Activated CD8-positive, alpha-beta memory T cell treated with anti-CD3 and anti-CD28 coated beads, Interleukin-2, amount 50 U/mL, for 24 hours (primary cell): ENCODE data around the gene COLEC11.

Experiments used
- DNase-seq: peaks from one replicate; pipeline ENCODE4 v3.0.0-alpha.2; 2020; ENCODE audit errors: extremely low read depth

The COLEC11 gene

DNA sequence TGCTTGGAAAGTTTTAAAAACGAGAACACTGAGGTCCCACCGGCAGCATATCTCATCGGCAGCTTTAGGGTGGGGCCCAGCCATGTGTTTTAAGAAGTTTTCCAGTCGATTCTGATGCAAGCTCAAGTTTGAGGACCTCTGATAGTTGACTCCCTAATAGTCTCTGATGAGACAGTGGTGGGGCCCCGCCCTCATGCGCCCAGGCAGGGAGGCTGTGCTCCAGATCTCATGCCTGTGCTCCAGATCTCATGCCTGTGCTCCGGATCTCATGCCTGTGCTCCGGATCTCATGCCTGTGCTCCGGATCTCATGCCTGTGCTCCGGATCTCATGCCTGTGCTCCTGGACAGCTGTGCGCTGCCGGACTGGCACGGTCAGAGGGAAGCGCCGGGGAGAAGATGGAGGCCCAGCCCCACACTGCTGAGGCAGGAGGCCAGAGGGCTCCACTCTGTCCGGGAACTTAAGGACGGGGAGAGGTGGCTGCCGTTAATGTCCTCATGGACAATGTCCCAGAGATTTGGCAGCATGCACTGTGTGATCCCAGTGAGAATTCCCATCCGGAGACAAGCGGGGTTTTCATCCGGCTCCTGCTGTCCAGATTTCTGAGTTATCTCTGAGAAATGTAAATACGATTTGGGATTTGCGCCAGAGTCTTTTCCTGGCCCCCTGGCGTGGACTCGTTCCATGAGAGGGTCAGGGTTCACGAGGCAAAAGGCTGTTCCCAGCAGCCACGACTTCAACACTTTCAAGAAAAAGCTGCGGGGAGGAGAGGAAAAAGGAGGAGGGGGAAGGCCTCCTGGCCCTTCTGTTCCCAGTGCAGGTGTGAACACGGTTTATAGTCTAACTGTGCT lies 9.4 kb upstream of the COLEC11 start:
- no peak for DNase-seq

DNA sequence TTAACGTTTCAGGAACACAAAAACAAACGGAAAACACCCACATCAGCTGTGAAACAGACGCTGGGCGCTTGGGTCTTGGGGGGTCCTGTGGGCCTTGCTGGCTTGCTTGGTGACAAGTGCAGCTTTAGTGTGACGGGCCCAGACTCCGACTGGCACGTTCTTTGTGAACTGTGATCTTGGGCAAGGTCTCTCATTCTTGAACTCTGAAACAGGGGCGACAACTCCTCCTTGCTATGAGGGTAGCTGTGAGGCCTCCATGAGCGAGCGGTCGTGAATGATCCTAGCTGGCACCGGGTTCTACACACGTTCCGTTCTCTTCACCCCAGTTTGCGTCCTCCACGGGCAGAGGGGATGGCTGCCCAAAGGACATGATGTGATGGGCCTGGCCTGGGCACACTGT lies 8.7 kb upstream of the COLEC11 start:
- no peak for DNase-seq

GRCh38 chr2:3587021-3587420 lies 7.9 kb upstream of the COLEC11 start:
- no peak for DNase-seq

DNA sequence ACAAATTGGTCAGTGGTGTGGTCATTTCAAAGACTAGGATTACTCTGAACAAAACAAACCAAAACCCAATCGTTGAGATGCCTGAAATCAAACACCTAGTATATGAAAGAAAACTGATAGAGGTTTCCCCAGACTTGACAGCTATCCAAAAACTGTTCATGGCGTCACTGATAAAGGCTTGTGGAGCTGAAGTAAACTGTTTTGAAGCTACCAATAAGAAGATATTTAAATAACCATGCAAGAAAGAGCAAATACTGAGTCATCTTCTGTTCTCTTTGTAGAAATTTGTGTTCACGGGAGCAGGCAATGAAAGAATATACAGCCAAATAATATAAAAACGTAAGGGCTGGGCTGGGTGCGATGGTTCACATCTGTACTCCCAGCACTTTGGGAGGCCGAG lies 7.5 kb upstream of the COLEC11 start:
- no peak for DNase-seq

GRCh38 chr2:3588084-3588483 lies 6.8 kb upstream of the COLEC11 start:
- DNase-seq, result no peak

DNA sequence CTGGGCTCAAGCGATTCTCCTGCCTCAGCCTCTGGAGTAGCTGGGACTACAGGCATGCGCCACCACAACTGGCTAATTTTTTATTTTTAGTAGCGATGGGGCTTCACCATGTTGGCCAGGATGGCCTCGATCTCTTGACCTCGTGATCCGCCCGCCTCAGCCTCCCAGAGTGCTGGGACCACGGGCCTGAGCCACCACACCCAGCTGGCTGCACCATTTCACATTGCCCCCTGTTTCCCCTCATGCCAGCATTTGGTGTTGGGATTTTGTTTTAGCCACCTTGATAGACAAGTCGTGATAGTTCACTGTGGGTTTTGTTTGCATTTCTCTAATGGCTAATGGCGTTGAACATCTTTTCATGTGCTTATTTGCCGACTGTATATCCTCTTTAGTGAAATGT lies 5.8 kb upstream of the COLEC11 start:
- no peak for DNase-seq

DNA sequence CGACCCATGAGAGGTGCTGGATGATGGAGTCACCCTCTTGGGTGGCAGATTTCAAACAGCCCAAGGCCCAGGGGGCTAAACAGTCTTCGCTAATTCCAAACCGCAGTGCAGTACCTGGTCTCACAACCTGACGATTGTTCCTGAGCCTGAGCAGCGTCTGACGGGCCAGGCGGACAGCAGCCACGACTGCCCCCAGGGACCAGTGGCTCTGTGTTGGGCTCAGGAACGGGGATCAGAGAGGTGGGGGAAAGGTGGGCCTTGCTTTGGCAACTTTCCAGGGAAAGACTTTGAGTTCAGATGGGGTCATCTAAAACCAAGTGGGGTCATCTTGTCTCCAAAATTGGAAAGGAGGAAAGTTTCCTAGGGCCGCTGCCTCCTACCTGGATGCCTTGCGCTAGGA lies 492 bp downstream of the COLEC11 start:
- no peak for DNase-seq

- DNase-seq, result no peak
Measured at GRCh38 chr2:3595985-3596384, 1.1 kb downstream of the COLEC11 start.

GRCh38 chr2:3596901-3597417 lies 2.0 kb downstream of the COLEC11 start:
- DNase-seq, result no peak

- no peak for DNase-seq
Measured at GRCh38 chr2:3597567-3597966, 2.7 kb downstream of the COLEC11 start.

- DNase-seq, result no peak
Measured at GRCh38 chr2:3598197-3598910, 3.4 kb downstream of the COLEC11 start.

DNA sequence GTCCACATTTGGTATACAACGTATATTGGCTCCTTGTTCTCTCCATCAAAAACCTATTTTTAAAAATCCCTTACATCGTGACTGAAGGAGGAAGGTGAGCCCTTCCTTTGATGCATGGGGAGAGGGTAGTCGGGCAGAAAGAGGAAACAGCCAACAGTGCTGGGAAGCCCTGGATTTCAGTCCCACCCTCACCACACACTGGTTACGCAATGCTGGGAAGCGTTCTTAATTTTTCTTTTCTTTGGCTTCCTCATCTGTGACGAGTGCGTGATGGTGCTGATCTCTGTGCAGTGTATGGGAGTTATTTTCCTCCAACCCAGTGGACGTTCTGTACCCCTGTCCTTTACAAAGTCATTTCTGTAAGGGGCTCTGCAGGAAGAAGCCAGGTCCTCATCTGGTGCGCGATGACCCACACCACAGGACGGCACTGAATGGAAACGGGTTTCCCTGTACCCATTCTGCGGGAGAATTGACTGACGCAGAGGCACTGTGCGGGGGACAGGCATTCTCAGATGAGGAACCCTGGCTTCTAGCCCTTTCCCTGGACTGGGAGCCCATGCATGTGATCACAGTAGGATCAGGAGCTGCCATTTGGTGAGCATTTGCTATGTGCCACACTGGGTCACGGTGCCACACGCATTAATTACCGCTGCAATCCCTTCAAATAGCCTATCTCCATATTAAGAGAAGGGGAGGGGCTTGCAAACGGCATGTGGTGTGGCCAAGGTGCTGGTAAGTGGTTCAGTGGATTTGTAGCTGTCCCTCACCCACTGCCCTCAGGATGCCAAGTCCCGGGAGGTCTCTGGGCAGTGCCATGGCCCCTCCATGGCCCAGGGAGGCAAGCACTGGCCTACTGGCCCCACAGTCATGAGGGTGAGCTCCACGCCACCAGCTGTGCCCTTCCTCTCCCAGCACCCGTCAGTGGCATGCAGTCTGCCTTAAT lies 4.3 kb downstream of the COLEC11 start:
- DNase-seq, result no peak

- DNase-seq, result no peak
Measured at GRCh38 chr2:3600256-3600855, 5.4 kb downstream of the COLEC11 start.

- DNase-seq, result no peak
Measured at GRCh38 chr2:3601561-3602271, 6.8 kb downstream of the COLEC11 start.

- DNase-seq, result no peak
Measured at GRCh38 chr2:3602553-3603339, 7.8 kb downstream of the COLEC11 start.

GRCh38 chr2:3603536-3604206 lies 8.8 kb downstream of the COLEC11 start:
- no peak for DNase-seq

DNA sequence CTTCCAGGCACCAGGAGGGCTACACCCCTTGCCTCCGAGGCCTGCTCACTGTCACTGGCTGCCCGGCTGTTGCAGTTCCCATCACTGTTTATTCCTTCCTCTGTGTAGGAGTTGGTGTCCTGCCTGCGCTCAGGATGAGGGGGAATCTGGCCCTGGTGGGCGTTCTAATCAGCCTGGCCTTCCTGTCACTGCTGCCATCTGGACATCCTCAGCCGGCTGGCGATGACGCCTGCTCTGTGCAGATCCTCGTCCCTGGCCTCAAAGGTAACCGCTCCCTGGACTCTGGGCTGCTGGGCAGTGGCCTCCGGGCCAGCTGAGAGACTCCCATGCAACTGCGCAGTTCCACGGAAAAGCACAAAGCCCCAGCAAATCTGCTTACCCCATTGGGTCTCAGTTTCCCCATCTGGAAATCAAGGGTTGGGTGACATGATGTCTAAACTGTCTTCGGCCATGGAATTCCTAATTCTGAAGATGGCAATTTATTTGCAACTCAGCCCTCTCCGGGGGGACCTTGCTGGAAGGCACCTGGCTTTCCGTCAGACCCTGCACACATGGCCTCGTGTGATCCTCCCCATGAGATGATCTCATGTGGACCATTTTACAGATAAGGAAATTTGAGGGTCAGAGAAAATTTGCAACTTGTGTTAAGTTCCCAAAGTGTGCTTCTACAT lies 9.4 kb downstream of the COLEC11 start:
- DNase-seq, result no peak

DNA sequence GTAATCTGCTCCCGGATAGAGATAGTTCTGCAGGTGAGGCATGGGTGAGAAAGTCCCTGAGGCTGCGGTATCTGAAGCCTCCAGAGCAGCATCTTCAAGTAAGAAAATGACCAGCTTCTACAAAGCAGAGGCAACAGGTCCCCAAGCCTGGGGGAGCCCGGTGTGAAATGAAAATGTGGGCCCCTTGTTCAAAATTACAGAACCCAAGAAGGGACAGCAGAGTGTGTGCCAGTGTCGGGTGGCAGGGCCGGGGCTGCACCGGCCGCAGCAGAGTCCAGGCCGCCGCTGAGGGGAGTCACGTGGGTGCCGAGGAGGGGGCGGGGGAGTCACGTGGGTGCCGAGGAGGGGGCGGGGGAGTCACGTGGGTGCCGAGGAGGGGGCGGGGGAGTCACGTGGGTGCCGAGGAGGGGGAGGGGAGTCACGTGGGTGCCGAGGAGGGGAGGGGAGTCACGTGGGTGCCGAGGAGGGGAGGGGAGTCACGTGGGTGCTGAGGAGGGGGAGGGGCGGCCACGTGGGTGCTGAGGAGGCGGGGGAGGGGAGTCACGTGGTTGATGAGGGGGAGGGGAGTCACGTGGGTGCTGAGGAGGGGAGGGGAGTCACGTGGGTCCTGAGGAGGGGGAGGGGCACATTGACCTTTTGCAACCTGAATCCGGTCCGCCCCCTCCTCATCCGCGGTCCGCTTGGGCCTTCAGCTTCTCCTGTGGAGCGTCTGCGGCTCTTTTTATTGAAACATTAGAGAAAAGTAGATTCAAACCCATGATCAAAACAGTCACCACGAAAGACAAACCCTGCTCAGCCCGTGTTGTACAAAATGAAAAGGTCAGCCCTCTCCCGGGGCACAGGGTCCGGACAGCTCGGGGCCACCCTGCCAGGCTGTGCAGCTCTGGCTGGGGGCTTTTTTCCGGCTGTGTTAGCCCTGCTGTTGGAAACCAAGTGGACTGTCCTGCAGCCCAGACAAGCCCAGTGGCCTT lies 10.4 kb downstream of the COLEC11 start:
- no peak for DNase-seq
